K562 (cell line): ENCODE measurements around the gene PRKD2.

ENCODE experiments used
- BCLAF1 ChIP-seq, 2 experiments: fragments of 450-650 bp in 1 of 2; IDR thresholded peaks; 2 replicates each; pipeline ENCODE4 v1.6.1; 2011 to 2017; ENCODE audit warnings: low read depth in 2 of 2, antibody characterized with exemption in 1 of 2, borderline replicate concordance in 1 of 2, low read length in 1 of 2, mild to moderate bottlenecking in 1 of 2, mixed read lengths in 1 of 2; ENCODE audit not compliant: control insufficient read depth in 1 of 2
- CEBPB ChIP-seq: fragments of 450-650 bp; IDR thresholded peaks from 2 replicates; pipeline ENCODE4 v1.6.1; 2016; ENCODE audit warnings: missing genetic modification characterization, missing compliant biosample characterization
- EZH2 ChIP-seq: IDR thresholded peaks from 2 replicates; pipeline ENCODE4 v1.6.1; 2012; ENCODE audit warnings: low read depth, mild to moderate bottlenecking, inconsistent platforms, low read length, borderline replicate concordance
- HDAC6 ChIP-seq: IDR thresholded peaks from 2 replicates; pipeline ENCODE4 v1.6.1; 2012; ENCODE audit warnings: low read depth, mild to moderate bottlenecking, control low read depth, inconsistent platforms, low read length, moderate library complexity
- POLR2A ChIP-seq: fragments of 450-650 bp; conservative IDR thresholded peaks from 2 replicates; pipeline ENCODE4 v1.6.1; 2016
- REST ChIP-seq, 2 experiments: fragments of 450-650 bp; formaldehyde crosslinking in 1 of 2; IDR thresholded peaks; 2 replicates each; pipeline versions ENCODE4 v1.4.0 to v1.6.1; 2014 to 2020; ENCODE audit warnings: mild to moderate bottlenecking in 2 of 2, borderline replicate concordance in 1 of 2, low read depth in 1 of 2
- ZBTB2 ChIP-seq: fragments of 450-650 bp; IDR thresholded peaks from 2 replicates; pipeline ENCODE4 v1.6.1; 2016; ENCODE audit warnings: antibody characterized with exemption
- ZNF561 ChIP-seq: fragments of 450-650 bp; formaldehyde crosslinking; conservative IDR thresholded peaks from 2 replicates; pipeline ENCODE4 v1.4.0; 2020; ENCODE audit warnings: mild to moderate bottlenecking, moderate library complexity
- ZNF609 ChIP-seq: sonication (generic); formaldehyde crosslinking; IDR thresholded peaks from 2 replicates; pipeline ENCODE4 v1.8.1; 2023; ENCODE audit warnings: missing genetic modification reagents, mild to moderate bottlenecking, borderline replicate concordance

GRCh38 chr19:46634045-46634655 is 82.8 kb downstream of the PRKD2 start:
- TF ChIP-seq EZH2 (no peak), ZNF561 (CRISPR knock-in tag) (no peak), ZBTB2 (no peak), BCLAF1 (IDR thresholded peaks at IDR 0.05; ENCODE audit: borderline replicate concordance in 1 of 2, control insufficient read depth in 1 of 2, low read depth in 2 of 2, low read length in 1 of 2) (no peak), CEBPB (tag) (no peak), HDAC6 (no peak), REST (IDR thresholded peaks at IDR 0.05; ENCODE audit: borderline replicate concordance) (no peak), REST (CRISPR knock-in tag; IDR thresholded peaks at IDR 0.05; ENCODE audit: low read depth) (no peak), ZNF609 (CRISPR knock-in tag) (no peak), POLR2A (no peak)
